ENCODE measurements around the gene KAZN.

Gene KAZN

DNA sequence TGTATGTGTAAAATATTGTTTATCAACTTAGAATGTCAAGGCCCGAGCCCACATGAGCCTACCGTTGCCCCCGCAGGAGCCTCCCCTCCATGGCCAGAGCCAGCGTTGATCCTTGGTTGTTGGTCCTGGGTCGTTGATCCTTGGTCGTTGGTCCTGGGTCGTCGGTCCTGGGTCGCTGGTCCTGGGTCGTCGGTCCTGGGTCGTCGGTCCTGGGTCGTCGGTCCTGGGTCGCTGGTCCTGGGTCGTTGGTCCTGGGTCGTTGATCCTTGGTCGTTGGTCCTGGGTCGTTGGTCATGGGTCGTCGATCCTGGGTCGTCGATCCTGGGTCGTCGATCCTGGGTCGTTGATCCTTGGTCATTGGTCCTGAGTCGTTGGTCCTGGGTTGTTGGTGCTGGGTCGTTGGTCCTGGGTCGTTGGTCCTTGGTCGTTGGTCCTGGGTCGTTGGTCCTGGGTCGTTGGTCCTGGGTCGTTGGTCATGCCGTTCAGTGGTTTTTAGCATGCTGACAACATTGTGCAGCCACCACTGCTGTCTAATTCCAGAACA, 450.0 kb downstream of the KAZN start:
- no peak for DNase-seq

DNA sequence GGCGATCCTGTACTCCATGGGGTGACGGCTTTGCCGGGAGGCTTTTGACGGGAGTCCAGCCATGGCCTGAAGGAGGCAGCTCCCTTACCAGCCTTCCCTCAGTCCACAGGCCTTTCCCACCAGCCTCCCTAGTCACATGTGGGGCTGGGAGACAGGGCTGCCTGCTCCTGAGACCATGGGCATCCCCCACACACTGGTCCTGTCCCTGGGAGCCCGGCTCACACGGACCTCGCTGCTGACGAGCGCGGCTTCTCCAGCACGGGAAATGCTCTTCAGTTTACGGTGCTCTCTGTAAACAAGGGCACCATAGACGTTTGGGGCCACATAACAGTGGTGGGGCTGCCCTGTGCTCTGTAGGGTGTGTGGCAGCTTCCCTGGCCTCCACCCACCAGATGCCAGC, 450.6 kb downstream of the KAZN start:
- DNase-seq: no peak

- DNase-seq: no peak
These were observed 453.5 kb downstream of the KAZN start for GRCh38 chr1:15051882-15052528.

DNA sequence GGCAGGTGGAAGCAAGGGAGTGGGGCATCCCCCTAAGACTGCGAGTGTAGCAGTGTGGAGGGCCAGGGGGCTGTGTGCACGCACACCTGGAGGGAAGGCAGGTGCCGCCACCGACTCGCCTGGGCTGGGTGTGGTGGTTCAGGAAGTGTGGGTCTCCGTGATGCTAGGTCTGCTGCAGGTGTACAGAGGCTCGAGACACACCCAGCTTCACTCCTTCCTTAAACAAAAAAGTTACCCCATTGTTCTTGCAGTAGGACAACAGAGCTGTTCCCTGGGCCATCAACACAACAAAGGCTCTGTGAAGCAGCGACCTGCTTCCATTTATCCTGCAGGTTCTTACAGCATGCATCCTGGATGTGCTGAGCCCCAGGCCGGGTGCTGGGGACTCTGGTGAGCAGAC, 454.7 kb downstream of the KAZN start:
- no peak for DNase-seq

- DNase-seq: no peak
These were observed 457.4 kb downstream of the KAZN start for GRCh38 chr1:15055736-15056415.

DNA sequence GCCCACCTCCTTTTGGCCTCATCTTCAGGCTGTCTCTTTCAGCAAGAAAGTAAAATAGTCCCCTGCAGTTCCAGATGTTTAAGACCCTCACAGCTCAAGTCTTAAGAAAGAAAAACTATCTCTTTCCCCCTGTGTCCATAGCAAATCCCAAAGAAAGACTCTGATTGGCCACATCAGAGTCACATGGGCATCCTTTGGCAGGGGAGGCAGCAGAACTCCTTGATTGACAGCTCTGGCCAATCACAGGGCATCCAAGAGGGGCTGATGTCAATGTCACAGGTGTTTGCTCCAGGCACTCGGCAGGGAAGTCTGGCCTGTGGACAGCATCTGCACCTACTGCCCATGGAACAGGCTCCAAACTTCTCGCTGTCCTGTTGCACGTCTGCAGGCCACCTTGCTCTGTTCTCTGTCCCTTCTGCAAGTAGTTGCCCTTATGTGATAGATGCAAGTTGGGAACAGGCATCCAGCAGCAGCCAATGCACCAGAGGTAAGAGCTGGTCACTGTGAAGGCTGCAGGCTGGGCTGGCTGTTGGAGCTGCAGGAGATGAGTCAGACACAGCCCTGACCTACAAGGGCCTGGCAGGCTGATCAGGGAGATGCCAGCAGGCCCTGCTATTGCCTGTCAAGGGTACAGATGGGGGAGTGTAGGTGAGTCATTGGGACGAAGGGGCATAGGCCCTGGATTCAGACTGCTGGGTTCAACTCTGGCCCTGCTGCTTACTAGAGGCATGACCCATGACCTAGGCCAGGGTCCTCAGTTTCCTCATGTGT, 458.2 kb downstream of the KAZN start:
- no peak for DNase-seq

- no peak for DNase-seq
These were observed 459.3 kb downstream of the KAZN start for GRCh38 chr1:15057834-15058233.

- DNase-seq: no peak
These were observed 459.8 kb downstream of the KAZN start for GRCh38 chr1:15058261-15058660.

GRCh38 chr1:15060104-15060503, 461.6 kb downstream of the KAZN start:
- no peak for DNase-seq

- no peak for DNase-seq
These were observed 464.1 kb downstream of the KAZN start for GRCh38 chr1:15062479-15063099.

- DNase-seq: no peak
These were observed 464.9 kb downstream of the KAZN start for GRCh38 chr1:15063346-15063745.

DNA sequence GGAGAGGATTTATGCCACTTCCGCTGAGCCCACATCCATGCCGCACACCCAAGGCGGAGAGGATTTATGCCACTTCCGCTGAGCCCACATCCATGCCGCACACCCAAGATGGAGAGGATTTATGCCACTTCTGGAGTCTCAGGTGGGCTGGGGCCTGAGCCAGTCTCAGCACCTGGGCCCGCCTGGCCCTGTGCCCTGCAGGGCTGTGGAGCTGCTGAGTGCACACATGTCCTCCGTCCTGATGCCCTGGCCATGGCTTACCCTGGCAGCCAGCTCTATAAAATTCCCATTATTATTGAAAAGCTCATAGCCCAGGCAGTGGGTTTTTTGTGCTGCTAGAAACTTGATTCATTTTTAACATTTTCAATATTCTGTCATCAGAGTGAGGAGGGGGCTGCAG, 465.3 kb downstream of the KAZN start:
- DNase-seq: no peak

DNA sequence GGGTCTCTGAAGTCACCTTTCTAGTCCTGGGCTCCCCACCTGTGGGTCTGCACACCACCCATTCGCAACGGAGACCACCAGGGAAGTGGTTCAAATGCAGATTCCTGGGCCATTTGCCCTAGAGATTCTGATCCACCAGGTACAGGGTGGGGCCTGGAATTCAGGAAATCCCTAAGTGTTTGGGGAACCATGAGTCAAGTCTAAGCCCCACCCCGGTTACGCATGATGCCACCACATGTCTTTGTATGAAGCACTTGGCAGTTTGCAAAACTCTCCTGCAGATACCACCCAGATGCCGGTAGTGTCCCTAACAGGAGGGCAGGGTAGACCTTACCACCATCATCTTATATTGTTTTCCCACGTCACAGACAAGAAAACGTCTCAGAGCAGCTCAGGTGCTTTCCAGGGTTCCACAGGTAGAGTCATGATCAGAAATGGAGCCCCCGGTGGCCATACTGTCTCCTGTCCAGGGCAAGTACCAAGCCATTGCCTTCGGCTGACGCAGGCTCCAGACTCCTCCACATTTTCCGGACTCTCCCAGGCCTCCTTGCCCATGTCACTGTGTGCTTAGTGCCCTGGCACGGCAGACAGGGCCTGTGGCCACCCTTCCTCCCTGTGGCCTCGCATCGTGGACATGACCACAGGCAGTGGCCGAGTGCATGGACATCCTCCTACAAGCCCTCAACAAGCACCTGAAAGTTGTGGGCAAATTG, 465.9 kb downstream of the KAZN start:
- no peak for DNase-seq

- no peak for DNase-seq
These were observed 466.8 kb downstream of the KAZN start for GRCh38 chr1:15065291-15065690.

- DNase-seq: no peak
These were observed 467.3 kb downstream of the KAZN start for GRCh38 chr1:15065736-15066135.

GRCh38 chr1:15066191-15066590, 467.7 kb downstream of the KAZN start:
- no peak for DNase-seq

DNA sequence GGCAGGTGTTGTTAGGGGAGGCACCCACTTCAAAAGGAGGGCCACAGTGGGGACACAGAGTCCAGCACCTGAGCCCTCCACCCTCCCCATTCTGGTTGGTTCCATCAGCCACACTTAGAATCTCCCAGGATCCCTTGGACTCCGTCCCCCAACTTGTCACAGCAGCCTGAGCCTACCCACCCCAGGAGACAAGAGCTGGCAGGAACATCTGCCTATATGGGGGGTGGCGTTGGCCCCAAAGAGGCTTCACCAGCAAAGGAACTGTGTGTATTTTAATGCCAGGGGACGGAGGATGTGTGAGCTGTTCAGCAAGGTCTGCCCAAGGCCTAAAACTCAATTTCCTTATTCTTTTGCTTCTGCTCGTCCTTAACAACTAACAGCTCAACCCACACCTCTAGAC, 468.7 kb downstream of the KAZN start:
- no peak for DNase-seq

DNA sequence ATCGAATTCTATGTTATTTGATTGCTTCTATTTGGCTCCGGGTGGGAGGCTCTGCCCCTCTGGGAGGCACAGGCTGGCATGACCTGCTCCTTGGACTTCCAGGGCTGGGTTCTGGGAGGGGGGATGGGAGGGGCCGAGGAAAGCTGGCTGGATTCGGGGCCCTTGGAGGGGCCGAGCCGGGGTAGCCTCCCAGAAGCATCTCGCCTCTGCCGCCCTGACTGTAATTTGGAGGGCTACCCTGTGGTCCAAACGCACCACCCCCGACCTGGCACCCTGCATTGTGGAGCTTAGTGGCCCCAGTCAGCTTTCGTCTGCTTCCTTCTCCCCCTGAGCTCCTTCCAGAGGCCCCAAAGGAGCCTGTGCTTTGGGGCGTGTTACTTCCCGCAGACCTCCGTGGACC, 469.7 kb downstream of the KAZN start:
- no peak for DNase-seq

GRCh38 chr1:15068997-15069396, 470.5 kb downstream of the KAZN start:
- DNase-seq: no peak

GRCh38 chr1:15070145-15070748, 471.8 kb downstream of the KAZN start:
- no peak for DNase-seq

DNA sequence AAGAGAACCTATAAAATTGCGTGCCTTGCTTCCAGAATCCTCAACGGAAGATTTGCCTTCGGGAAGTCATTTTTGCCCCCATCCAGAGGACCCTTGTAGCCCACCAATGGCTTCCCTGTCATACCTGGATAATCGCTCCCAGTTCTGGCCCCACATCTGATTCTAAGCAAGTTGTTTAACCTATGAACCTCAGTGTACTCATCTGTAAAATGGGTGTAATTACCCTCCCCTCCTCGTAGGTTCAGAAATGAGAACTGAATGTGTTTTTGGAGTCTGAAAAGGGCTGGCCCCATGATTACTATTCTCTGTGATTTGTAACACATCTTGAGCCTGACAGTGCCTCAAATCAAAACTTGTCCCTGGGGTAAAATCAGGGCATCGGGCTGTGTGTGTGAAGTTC, 473.5 kb downstream of the KAZN start:
- no peak for DNase-seq

GRCh38 chr1:15073799-15074308, 475.4 kb downstream of the KAZN start:
- DNase-seq: no peak

Data from DMS 273 treated with DMSO at 0.1 percent for 48 hours (cell line).